ENCODE results near the gene SSTR1. TPM values are rescaled to one million over a fixed set of nuclear protein-coding genes. Genes with fewer than 3 reads are reported as not detected.

Gene SSTR1, protein sequence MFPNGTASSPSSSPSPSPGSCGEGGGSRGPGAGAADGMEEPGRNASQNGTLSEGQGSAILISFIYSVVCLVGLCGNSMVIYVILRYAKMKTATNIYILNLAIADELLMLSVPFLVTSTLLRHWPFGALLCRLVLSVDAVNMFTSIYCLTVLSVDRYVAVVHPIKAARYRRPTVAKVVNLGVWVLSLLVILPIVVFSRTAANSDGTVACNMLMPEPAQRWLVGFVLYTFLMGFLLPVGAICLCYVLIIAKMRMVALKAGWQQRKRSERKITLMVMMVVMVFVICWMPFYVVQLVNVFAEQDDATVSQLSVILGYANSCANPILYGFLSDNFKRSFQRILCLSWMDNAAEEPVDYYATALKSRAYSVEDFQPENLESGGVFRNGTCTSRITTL
- total RNA-seq, result 0.99 TPM

DNA sequence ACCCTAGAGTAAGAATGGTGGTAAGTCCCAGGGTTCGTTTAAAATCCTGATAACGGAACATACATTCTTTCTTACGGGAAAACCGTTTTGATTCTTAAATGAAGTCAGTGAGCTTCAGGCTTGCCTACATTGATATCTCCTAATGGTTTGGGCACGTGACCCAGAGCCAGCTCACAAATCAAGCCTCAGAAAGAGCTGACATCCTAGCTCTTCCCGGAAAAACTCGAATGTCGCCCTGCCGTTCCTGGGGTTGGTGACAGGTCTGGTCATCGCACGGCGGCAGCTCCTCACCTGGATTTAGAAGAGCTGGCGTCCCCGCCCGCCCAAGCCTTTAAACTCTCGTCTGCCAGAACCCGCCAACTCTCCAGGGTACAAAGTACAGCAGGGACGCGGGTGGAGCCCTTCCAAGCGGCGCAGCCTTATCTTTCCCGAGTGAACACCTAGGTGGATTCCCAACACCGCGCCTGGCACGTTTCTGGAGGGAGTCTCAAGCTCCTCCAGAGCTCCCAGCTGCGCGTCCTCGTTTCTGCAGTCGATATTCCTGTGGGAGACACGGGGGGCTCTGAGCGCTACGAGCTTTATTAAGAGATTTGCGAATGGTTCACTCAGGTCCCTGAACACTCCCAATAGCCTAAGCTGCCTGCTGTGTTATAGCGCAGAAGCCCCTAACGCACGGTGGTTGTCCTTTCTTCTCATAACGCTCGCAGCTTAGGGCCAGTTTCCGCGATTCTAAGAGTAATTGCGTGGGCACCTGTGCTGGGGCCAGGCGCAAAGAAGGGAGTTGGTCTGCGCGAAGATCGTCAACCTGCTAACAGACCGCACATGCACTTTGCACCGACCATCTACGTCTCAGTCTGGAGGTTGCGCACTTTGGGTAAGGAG lies at the start of gene SSTR1:
TSS of gene SSTR1 (plus strand) at position 169 of the 882 bp plus-strand sequence. CDS start 1,486 bp downstream, outside the sequence.

DNA sequence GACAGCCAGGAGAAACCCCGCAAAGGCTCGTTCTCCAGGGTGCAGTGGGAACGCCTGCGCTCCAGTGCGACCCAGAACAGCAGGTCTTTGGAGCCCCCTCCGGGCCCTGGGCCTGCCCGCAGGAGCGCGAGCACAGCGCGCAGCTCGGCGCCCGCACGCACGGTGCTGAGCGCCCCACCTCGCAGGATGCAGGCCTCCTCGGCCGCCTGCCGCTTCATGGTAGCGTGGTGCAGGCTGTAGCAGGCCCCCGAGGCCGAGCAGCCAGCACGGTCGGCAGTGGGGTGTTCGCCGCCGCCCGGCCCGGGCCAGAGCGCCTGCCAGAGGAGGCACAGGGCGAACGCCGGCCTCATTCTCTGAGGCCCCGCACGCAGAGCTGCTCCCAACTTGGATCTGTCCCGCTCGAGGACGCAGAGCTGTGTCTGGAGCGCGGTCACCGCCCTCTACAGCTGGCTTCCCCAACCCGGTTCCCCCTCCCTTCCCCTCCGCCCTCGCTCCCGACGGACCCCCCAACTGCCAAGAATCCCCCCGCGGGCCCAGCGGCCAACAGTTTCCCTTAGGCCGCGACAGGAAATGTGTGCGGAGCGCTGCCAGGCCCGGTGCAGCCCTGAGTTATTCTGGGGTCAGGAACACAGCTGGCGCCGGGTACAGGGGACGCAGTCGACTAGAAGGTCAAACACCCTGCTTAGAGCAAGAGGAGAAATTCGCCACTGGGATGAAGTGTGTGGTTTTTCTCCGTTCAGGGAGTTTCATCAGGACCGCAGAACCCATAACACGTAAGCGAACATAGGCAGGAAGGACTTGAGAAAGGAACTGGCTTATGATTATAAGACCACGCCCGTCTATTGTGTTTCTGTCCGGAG lies 48.2 kb downstream of the SSTR1 start, which contains the start of gene CLEC14A:
TSS of gene CLEC14A (minus strand) at position 421 of the 860 bp plus-strand sequence. CDS start at position 350, 71 bp downstream.

Other genes with a start within 250 kb of the SSTR1 start
- 31.0 TPM for gene CLEC14A, start 48.2 kb downstream of the SSTR1 start, total RNA-seq